OCI-LY7 (cell line): ENCODE measurements around the gene ARHGEF12. TPM values are rescaled to one million over a fixed set of nuclear protein-coding genes. Genes with fewer than 3 reads are reported as not detected.
A peak's percentile ranks its signal among the peaks of the same experiment; 100 is the strongest.

ENCODE experiments used
- Bru-seq: library from RNA; stranded (reverse); fragments of 400-500 nt; gene quantifications from one replicate; lab custom pipeline; 2021; lab: Mats Ljungman, UMichigan
- BruChase-seq, 2 experiments: library from RNA; stranded (reverse); fragments of 400-500 nt; gene quantifications; one replicate each; lab custom pipeline; 2021; lab: Mats Ljungman, UMichigan
- BruUV-seq: library from RNA; stranded (reverse); fragments of 400-500 nt; replicated peaks from 2 replicates; lab custom pipeline; 2021; lab: Mats Ljungman, UMichigan
- CTCF ChIA-PET: fragments of 300-600 bp; sonication (Branson Sonifier 250); formaldehyde crosslinking; loops from one replicate; lab custom pipeline; 2022; ENCODE audit warnings: antibody characterized with exemption; ENCODE audit not compliant: unreplicated experiment; lab: Charles Lee
- POLR2A ChIA-PET: fragments of 300-600 bp; sonication (Branson Sonifier 250); formaldehyde crosslinking; loops from one replicate; lab custom pipeline; 2022; ENCODE audit warnings: antibody characterized with exemption; lab: Charles Lee
- DNase-seq: peaks from one replicate; pipeline ENCODE4 v3.0.0-alpha.2; 2015; ENCODE audit warnings: low spot score
- H2AFZ ChIP-seq: fragments of 200-600 bp; sonication (generic), shearing (Covaris generic); 2 replicates; pipeline ENCODE4 v1.6.1; 2014; ENCODE audit warnings: mild to moderate bottlenecking, antibody characterized with exemption, low read length, moderate library complexity
- H3K27ac ChIP-seq: fragments of 200-600 bp; sonication (generic); 2 replicates; pipeline ENCODE4 v1.5.1; 2014; ENCODE audit warnings: mixed run types, low read depth, mild to moderate bottlenecking, moderate library complexity, low read length, inconsistent platforms; ENCODE audit not compliant: poor library complexity, severe bottlenecking
- H3K36me3 ChIP-seq: fragments of 200-600 bp; sonication (generic); 2 replicates; pipeline ENCODE4 v1.6.1; 2014; ENCODE audit warnings: mild to moderate bottlenecking, antibody characterized with exemption, low read length, moderate library complexity, mixed read lengths; ENCODE audit not compliant: insufficient read depth
- H3K4me1 ChIP-seq: fragments of 200-600 bp; sonication (generic); 2 replicates; pipeline ENCODE4 v1.5.1; 2014; ENCODE audit warnings: mild to moderate bottlenecking, low read length; ENCODE audit not compliant: insufficient read depth, poor library complexity, severe bottlenecking
- H3K4me2 ChIP-seq: fragments of 200-600 bp; sonication (generic); 2 replicates; pipeline ENCODE4 v1.6.1; 2014; ENCODE audit warnings: mild to moderate bottlenecking, low read length
- H3K4me3 ChIP-seq: fragments of 200-600 bp; sonication (generic); 2 replicates; pipeline ENCODE4 v1.5.1; 2014; ENCODE audit warnings: mild to moderate bottlenecking, low read depth, low read length; ENCODE audit not compliant: poor library complexity, severe bottlenecking
- H3K79me2 ChIP-seq: fragments of 200-600 bp; sonication (generic); 2 replicates; pipeline ENCODE4 v1.6.1; 2016; ENCODE audit warnings: low read depth, mild to moderate bottlenecking, low read length, moderate library complexity, mixed read lengths; ENCODE audit not compliant: insufficient read depth
- H3K9me2 ChIP-seq: fragments of 200-600 bp; sonication (generic); 2 replicates; pipeline ENCODE4 v1.6.1; 2016; ENCODE audit warnings: mild to moderate bottlenecking, low read length, mixed read lengths; ENCODE audit not compliant: insufficient read depth
- H3K9me3 ChIP-seq: fragments of 200-600 bp; sonication (generic); 2 replicates; pipeline ENCODE4 v1.6.1; 2014; ENCODE audit warnings: mild to moderate bottlenecking, mixed run types, low read length, mixed read lengths
- H4K20me1 ChIP-seq: fragments of 200-600 bp; sonication (generic); 2 replicates; pipeline ENCODE4 v1.6.1; 2014; ENCODE audit warnings: mild to moderate bottlenecking, antibody characterized with exemption, low read length, moderate library complexity, mixed read lengths; ENCODE audit not compliant: insufficient read depth
- CTCF ChIP-seq: fragments of 200-600 bp; sonication (generic); conservative IDR thresholded peaks from 2 replicates; pipeline ENCODE4 v1.5.1; 2014; ENCODE audit warnings: mild to moderate bottlenecking, antibody characterized with exemption, low read length, moderate library complexity, mixed read lengths
- EZH2phosphoT487 ChIP-seq: fragments of 200-600 bp; sonication (generic); IDR thresholded peaks from 2 replicates; pipeline ENCODE4 v1.6.1; 2018; ENCODE audit warnings: low read depth, borderline replicate concordance, mild to moderate bottlenecking, mixed run types, antibody characterized with exemption, low read length, moderate library complexity, mixed read lengths
- intact Hi-C: fragments of 100-400 bp; cut with micrococcal nuclease; formaldehyde crosslinking; loops from one replicate; pipeline ENCODE4 v1.10.0; 2022; ENCODE audit not compliant: unreplicated experiment
- long read RNA-seq: library from polyadenylated mRNA; stranded (forward); transcript quantifications from one replicate; pipeline ENCODE4 v2.0.0, GENCODE V29; 2022
- total RNA-seq, 2 experiments: library from RNA; depleted of rRNA in 1 of 2; stranded (reverse); fragments of >200 nt in 1 of 2; shearing (Covaris generic) in 1 of 2; gene quantifications; 2 replicates each; pipeline ENCODE4 v1.2.3, GENCODE V29; 2014 to 2022

The ARHGEF12 gene
- total RNA-seq (2014; rRNA removed; shearing (Covaris generic)), result 16.1 and 22.4 TPM in 2 replicates
- total RNA-seq (2022), result 31.8 and 38.3 TPM in 2 replicates
- Bru-seq, nascent RNA, result percentile 70 among the genes with signal in this experiment
- percentile 76 among the genes with signal in this experiment for BruChase-seq, experiment 1, labeled RNA remaining after a 6-hour chase
- percentile 72 among the genes with signal in this experiment for BruChase-seq, experiment 2, labeled RNA remaining after a 2-hour chase
- long read RNA-seq, partial matches to known transcripts, result 0 of 14 reads
- long read RNA-seq, other reads (novel, unspliced or antisense), result 14 of 14 reads

GRCh38 chr11:120335908-120336640 is at the start of gene ARHGEF12:
ARHGEF12 (plus strand) TSS chr11:120336413; CDS start chr11:120337244, 831 bp downstream.
- no peaks in the 10 kb centered on the region for H3K9me2 ChIP-seq
- peaks cover 31% of the 10 kb centered on the region for H3K4me1 ChIP-seq
- POLR2A ChIA-PET, result interaction anchor here (0.6 kb wide), 2 partner anchors 765 to 1014 kb away, joined by 3 to 4 read pairs; partner anchors contain the start of gene TECTA
- H4K20me1 ChIP-seq, result peaks cover 23% of the 10 kb centered on the region
- H3K79me2 ChIP-seq, result peaks cover 26% of the 10 kb centered on the region; the same call in 1 of the 2 replicates
- H3K27ac ChIP-seq, result no peak within 1 kb of the TSS
- no TSS peak for BruUV-seq
- TF ChIP-seq CTCF, result peak; percentile 83
- no peak for TF ChIP-seq EZH2phosphoT487
- CTCF ChIA-PET, result no interaction called here
- peak within 1 kb of the TSS; percentile 79 for H3K4me3 ChIP-seq
- intact Hi-C loops, result loop anchor here (1.0 to 10.0 kb wide), 5 partner anchors 8 to 617 kb away; no protein-coding TSS in a partner anchor
- H3K36me3 ChIP-seq, result no peaks in the 10 kb centered on the region
- DNase-seq, result peak; percentile 94
- no peaks in the 10 kb centered on the region for H3K9me3 ChIP-seq
- H2AFZ ChIP-seq, result peak within 1 kb of the TSS; percentile 71
- H3K4me2 ChIP-seq, result peak within 1 kb of the TSS; percentile 91

- no peaks in the 10 kb centered on the region for H3K9me2 ChIP-seq
- no peaks in the 10 kb centered on the region for H3K9me3 ChIP-seq
- H3K4me2 ChIP-seq, result no peak overlapping the region
- intact Hi-C loops, result no loop called here
- no peaks in the 10 kb centered on the region for H4K20me1 ChIP-seq
- TF ChIP-seq CTCF (no peak), EZH2phosphoT487 (no peak)
- no peak for DNase-seq
- H3K36me3 ChIP-seq, result no peaks in the 10 kb centered on the region
- no peak overlapping the region for H3K4me3 ChIP-seq
- no peaks in the 10 kb centered on the region for H3K4me1 ChIP-seq
- POLR2A ChIA-PET, result interaction anchor here (0.6 to 1.0 kb wide), 2 partner anchors 595 to 788 kb away, joined by 3 to 6 read pairs; no protein-coding TSS in a partner anchor
- H3K79me2 ChIP-seq, result no peaks in the 10 kb centered on the region
- no peak overlapping the region for H3K27ac ChIP-seq
- CTCF ChIA-PET, result no interaction called here
- no peak overlapping the region for H2AFZ ChIP-seq
- no TSS peak for BruUV-seq
Observed at GRCh38 chr11:120288021-120288420, 48.2 kb upstream of the ARHGEF12 start.
